Loucy (cell line): Measurements from ENCODE around the gene B3GALT5.

Experiments
- CTCF ChIP-seq: fragments of 200-600 bp; sonication (generic); conservative IDR thresholded peaks from 2 replicates; pipeline ENCODE4 v1.5.1; 2014; ENCODE audit warnings: mild to moderate bottlenecking, antibody characterized with exemption, low read length
- EZH2phosphoT487 ChIP-seq: fragments of 200-600 bp; IDR thresholded peaks from 2 replicates; pipeline ENCODE4 v1.6.1; 2018; ENCODE audit warnings: antibody characterized with exemption, mild to moderate bottlenecking, moderate library complexity, borderline replicate concordance

GRCh38 chr21:39580744-39581143 lies 32.0 kb upstream of the B3GALT5 start:
- TF ChIP-seq EZH2phosphoT487 (no peak), CTCF (no peak)
